RWPE2 (cell line): ENCODE data around the gene CLEC11A.

ENCODE experiments used
- ATAC-seq: fragments of 200-7000 bp; cut with Tn5 transposase; 3 replicates; pipeline ENCODE4 v1.9.1; 2021; ENCODE audit warnings: low read depth
- DNase-seq: peaks from one replicate; pipeline ENCODE4 v3.0.0-alpha.2; 2020; ENCODE audit warnings: low spot score
- H3K27ac ChIP-seq: fragments of 450-650 bp; 2 replicates; pipeline ENCODE4 v1.5.1; 2017; ENCODE audit warnings: mild to moderate bottlenecking; ENCODE audit not compliant: poor library complexity, severe bottlenecking
- H3K27me3 ChIP-seq: fragments of 250-450 bp; sonication (Bioruptor Pico); 2 replicates; pipeline ENCODE4 v1.5.1; 2021; ENCODE audit warnings: mild to moderate bottlenecking, moderate library complexity; ENCODE audit not compliant: insufficient read depth, poor library complexity, severe bottlenecking
- H3K36me3 ChIP-seq: fragments of 250-450 bp; sonication (Bioruptor Pico); 2 replicates; pipeline ENCODE4 v1.5.1; 2020; ENCODE audit warnings: low read depth, mild to moderate bottlenecking, moderate library complexity
- H3K4me1 ChIP-seq: fragments of 250-450 bp; sonication (Bioruptor Pico); 2 replicates; pipeline ENCODE4 v1.5.1; 2021; ENCODE audit warnings: mild to moderate bottlenecking, moderate library complexity; ENCODE audit not compliant: insufficient read depth, poor library complexity, severe bottlenecking
- H3K4me3 ChIP-seq: fragments of 250-450 bp; sonication (Bioruptor Pico); 2 replicates; pipeline ENCODE4 v1.5.1; 2021; ENCODE audit warnings: mild to moderate bottlenecking, moderate library complexity; ENCODE audit not compliant: severe bottlenecking
- H3K9me3 ChIP-seq: fragments of 250-450 bp; sonication (Bioruptor Pico); 2 replicates; pipeline ENCODE4 v1.5.1; 2021; ENCODE audit warnings: mild to moderate bottlenecking, moderate library complexity; ENCODE audit not compliant: severe bottlenecking
- CTCF ChIP-seq: fragments of 450-650 bp; IDR thresholded peaks from one replicate; pipeline ENCODE4 v1.5.1; 2017; ENCODE audit warnings: mild to moderate bottlenecking, moderate library complexity; ENCODE audit not compliant: poor library complexity, severe bottlenecking

CLEC11A gene

GRCh38 chr19:50713556-50714236, 9.5 kb upstream of the CLEC11A start:
- peaks cover 27% of the 10 kb centered on the region for H3K27me3 ChIP-seq

GRCh38 chr19:50716178-50717025, 6.8 kb upstream of the CLEC11A start:
- H3K4me3 ChIP-seq = no peak overlapping the region
- no peaks in the 10 kb centered on the region for H3K36me3 ChIP-seq
- no peak for TF ChIP-seq CTCF
- peaks cover 31% of the 10 kb centered on the region for H3K27me3 ChIP-seq
- no peak overlapping the region for H3K27ac ChIP-seq
- DNase-seq (no peak), ATAC-seq (no peak)
- no peaks in the 10 kb centered on the region for H3K9me3 ChIP-seq
- no peaks in the 10 kb centered on the region for H3K4me1 ChIP-seq

More at GRCh38 chr19:50713556-50714236, 9.5 kb upstream of the CLEC11A start:
- DNase-seq = no peak
- no peak for TF ChIP-seq CTCF
- H3K36me3 ChIP-seq = no peaks in the 10 kb centered on the region
- H3K27ac ChIP-seq = no peak overlapping the region
- H3K4me3 ChIP-seq = no peak overlapping the region
- no peaks in the 10 kb centered on the region for H3K4me1 ChIP-seq
- no peak for ATAC-seq
- H3K9me3 ChIP-seq = no peaks in the 10 kb centered on the region

GRCh38 chr19:50717026-50717723, 6.0 kb upstream of the CLEC11A start:
- ATAC-seq = no peak
- DNase-seq = no peak
- peaks cover 31% of the 10 kb centered on the region for H3K27me3 ChIP-seq
- H3K4me3 ChIP-seq = no peak overlapping the region
- no peak overlapping the region for H3K27ac ChIP-seq
- H3K9me3 ChIP-seq = no peaks in the 10 kb centered on the region
- TF ChIP-seq CTCF = no peak
- H3K4me1 ChIP-seq = no peaks in the 10 kb centered on the region
- H3K36me3 ChIP-seq = no peaks in the 10 kb centered on the region

- Histone ChIP-seq H3K27me3 (peaks cover 31% of the 10 kb centered on the region), H3K27ac (no peak overlapping the region), H3K9me3 (no peaks in the 10 kb centered on the region), H3K4me1 (no peaks in the 10 kb centered on the region), H3K4me3 (no peak overlapping the region), H3K36me3 (no peaks in the 10 kb centered on the region)
- ATAC-seq (no peak), DNase-seq (no peak)
- no peak for TF ChIP-seq CTCF
Measured at GRCh38 chr19:50717891-50718254, 5.3 kb upstream of the CLEC11A start.
